HuH-7 (cell line): ENCODE data around the gene DISP3.

Experiments used
- DNase-seq: peaks from one replicate; pipeline ENCODE4 v3.0.0; 2011; ENCODE audit warnings: low spot score

The DISP3 gene, protein sequence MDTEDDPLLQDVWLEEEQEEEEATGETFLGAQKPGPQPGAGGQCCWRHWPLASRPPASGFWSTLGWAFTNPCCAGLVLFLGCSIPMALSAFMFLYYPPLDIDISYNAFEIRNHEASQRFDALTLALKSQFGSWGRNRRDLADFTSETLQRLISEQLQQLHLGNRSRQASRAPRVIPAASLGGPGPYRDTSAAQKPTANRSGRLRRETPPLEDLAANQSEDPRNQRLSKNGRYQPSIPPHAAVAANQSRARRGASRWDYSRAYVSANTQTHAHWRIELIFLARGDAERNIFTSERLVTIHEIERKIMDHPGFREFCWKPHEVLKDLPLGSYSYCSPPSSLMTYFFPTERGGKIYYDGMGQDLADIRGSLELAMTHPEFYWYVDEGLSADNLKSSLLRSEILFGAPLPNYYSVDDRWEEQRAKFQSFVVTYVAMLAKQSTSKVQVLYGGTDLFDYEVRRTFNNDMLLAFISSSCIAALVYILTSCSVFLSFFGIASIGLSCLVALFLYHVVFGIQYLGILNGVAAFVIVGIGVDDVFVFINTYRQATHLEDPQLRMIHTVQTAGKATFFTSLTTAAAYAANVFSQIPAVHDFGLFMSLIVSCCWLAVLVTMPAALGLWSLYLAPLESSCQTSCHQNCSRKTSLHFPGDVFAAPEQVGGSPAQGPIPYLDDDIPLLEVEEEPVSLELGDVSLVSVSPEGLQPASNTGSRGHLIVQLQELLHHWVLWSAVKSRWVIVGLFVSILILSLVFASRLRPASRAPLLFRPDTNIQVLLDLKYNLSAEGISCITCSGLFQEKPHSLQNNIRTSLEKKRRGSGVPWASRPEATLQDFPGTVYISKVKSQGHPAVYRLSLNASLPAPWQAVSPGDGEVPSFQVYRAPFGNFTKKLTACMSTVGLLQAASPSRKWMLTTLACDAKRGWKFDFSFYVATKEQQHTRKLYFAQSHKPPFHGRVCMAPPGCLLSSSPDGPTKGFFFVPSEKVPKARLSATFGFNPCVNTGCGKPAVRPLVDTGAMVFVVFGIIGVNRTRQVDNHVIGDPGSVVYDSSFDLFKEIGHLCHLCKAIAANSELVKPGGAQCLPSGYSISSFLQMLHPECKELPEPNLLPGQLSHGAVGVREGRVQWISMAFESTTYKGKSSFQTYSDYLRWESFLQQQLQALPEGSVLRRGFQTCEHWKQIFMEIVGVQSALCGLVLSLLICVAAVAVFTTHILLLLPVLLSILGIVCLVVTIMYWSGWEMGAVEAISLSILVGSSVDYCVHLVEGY (N-terminal part only)

DNA sequence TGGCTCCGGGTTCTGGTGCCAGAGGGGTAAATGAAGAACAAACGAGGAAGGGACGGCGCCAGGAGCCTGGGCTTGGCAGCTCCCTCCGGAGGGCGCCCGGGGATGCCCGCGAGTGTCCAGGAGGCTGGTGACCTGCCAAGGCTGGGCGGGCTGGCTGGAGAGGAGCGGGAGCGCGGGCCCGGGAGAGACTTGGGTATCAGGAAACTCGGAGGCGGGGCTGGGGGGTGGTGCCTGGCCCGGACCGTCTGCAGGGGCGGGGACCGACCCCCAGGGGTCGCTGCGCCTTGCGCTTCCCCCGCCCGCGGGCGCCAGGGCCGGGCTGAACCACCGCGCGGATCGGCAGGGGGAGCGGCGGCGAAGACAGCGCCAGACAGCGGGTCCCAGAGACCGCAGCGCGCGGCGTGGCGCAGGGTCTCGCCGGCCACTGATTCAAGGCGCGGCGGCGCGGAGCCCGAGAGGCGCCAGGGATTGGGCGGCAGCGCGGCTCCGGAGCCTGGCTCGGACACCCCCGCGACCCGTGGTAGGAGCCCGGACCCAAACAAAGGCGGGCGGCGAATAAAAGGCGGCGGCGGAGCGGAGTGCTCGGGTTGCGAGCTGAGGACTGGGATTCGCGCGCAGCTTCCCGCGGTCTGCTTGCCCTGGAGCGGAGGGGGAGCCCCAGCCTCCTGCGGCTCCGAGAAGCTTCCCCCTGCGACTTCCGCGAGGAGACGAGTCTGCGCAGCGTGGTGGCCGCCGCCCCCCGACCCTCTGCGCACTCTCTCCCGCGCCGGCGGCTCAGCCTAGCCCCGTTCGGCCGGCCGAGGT is at the start of gene DISP3:
Gene DISP3, plus strand, starts transcription at position 585 of the 804 bp plus-strand sequence. CDS start 21,838 bp downstream, outside the sequence.
- DNase-seq: peak; percentile 94

DNA sequence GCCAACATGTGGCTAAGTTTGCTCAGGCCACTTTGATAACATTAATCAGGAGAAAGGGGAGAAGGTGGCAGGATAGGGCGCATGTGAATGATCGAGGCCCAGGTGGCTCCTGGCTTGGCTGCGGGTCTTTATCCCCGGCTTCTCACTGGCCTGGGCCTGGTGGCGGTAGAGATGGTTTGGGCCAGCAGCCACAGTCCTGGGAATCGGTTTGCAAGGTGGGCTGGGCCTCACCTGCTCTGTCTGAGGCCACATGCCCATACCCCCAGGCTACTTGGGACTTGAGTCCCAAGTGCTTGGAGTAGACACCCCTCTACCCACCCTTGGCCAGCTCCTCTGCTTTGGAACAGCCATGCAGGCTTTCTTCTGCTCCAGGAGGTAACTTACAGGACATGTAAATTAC is 49.7 kb upstream of the DISP3 start:
- no peak for DNase-seq

DNA sequence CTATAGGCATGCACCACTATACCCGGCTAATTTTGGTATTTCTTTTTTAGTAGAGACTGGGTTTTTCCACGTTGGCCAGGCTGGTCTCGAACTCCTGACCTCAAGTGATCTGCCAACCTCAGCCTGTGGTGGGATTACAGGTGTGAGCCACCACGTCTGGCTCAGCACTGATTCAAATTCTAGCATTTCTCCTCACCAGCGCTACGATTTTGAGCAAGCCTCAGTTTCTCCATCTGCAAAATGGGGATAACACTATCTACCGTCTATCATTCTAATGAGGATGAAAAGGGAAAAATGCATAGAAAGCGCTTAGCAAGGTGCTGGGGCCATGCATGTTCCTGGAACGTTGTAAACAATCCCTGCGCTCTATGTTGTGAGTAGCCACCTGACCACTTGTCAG is 49.0 kb upstream of the DISP3 start:
- DNase-seq: no peak

DNA sequence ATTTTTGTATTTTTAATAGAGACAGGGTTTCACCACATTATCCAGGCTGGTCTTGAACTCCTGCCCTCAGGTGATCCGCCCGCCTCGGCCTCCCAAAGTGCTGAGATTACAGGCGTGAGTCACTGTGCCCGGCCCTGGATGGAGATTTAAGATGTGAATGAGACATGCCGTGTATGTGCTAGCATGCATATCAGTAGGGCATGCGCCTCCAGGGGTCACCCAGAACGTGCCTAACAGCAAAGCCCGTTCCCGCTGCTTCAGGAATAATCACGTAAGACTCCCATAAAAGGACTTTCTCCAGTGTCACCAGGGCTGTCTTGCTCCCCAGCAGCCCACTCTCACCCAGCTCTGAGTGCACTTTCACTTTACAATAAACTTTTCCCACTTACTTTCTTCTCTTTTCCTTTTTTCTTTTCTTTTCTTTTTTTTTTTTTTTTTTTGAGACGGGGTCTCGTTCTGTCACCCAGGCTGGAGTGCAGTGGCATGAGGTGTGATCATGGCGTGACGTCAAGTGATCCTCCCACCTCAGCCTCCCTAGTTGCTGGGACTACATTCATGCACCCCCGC is 46.9 kb upstream of the DISP3 start:
- no peak for DNase-seq

DNA sequence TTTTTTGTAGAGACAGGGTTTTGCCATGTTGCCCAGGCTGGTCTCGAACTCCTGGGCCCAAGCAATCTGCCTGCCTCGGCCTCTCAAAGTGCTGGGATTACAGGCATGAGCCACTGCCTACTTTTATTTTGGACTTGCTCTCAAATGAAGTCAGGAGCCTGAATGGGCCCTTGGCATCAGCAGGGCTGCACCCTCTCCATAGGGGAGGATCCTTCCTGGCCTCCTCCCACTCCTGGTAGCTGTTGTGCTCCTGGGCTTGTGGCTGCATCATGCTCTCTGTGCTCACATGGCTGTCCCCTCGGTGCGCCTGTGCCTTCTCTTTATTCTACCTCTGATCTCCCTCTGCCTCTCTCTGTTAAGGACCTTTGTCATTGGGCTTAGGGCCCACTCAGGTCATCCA is 46.4 kb upstream of the DISP3 start:
- DNase-seq: no peak

DNA sequence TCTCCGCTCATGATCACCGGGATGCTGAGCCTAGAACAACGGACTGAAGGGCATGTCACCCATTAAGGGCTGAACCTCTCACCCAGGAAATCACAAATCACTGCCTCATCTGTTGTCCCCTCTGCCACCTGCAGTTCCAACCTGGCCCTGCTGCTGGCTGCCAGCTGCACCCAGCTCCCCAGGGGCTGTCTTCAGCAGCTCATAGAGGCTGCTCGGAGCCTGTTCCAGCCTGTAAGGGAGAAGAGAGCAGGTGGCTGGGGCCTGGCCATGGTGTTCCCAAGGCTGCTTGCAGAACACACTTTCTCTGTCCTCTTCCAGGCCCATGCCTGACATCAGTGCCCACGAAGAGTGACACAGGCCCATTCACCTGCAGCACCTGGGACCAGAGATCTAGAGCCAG is 44.5 kb upstream of the DISP3 start:
- DNase-seq: no peak

DNA sequence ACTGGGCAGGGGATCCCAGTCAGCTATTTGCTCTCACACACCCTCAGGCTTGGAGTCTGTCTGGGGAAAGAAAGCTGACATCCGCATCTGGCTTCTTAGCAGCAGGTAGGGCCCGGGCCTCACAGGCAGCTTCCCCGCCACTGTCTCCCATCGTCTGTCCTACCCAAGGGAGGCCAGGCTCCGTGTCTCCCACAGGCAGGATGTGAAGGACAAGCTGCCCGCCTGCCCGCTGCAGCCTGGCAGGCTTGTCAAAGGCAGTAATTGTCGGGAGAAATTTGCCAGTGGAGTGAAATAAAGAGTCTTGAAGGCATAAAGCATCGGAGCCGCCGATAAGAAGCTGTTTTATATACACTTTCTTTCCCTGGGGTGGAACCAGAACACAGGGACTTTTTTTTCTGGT is 44.0 kb upstream of the DISP3 start:
- DNase-seq: no peak

DNA sequence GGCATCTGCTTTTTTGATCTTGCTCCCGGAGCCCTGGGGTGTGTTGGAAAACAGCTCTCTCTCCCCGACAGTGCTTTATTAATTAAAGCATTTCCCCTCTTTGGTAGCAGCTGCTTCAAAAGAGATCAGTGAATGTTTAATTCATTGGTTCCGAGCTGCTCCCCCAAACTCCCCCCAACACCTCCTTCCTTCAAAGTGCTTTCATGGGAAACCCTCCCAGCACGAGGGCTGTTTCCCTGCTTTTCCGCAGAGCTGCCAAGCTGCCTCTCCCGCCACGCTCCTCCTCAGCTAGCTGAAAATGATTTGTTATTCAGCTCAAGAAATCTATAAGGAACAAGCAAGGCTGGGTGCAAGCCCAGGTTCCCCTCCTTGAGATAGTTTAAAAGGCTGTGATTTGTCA is 40.0 kb upstream of the DISP3 start:
- DNase-seq: no peak

DNA sequence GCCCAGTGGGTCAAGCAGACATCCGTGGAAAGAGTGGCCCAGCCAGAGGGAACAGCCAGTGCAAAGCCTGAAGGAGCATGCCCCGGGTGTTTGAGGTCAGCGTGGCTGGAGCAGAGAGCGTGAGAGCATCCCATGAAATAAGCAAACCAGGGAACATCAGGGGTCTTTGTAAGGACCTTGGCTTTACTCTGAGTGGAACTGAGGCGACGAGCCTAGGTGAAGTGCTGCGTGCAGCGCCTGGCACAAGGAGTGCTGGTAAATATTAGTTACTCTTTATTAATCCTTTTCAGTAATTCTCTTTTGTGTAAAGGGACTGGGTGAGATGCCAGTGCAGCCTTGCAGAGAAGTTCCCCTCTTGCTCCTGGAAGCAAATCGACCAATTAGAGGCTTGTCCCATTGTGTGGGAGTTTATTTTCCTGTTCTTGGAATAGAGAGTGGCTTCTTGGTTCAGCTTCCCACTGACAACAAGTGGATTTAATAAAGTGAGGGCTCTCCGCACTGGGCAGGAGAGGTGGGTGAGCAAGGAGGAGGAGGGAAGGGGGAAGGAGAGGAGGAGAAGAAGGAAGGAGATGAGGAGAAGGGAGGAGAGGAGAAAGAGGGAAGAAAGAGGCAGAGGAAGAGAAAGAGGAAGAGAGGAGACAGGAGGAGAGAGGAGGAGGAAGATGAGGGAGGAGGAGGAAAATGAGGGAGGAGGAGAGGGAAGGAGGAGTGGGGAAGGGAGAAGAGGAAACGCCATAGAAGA is 37.6 kb upstream of the DISP3 start:
- no peak for DNase-seq

DNA sequence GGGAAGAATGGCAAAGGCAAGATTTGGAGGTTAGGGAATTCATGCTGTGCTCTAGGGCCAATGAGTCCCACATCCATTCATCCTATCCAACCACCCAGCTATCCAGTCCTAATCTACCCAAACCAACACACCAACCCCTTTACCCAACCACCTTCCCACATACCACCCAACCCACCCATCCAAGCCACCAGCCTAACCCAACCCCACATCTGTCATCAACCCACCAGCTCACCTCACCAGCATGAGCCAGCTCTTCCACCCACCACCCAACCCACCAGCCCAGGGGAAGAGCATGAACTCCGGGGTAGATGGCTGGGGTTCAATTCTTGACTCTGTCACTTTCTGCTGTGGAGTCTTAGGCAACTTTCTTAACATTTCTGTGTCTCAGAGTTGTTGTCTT is 35.9 kb upstream of the DISP3 start:
- no peak for DNase-seq

DNA sequence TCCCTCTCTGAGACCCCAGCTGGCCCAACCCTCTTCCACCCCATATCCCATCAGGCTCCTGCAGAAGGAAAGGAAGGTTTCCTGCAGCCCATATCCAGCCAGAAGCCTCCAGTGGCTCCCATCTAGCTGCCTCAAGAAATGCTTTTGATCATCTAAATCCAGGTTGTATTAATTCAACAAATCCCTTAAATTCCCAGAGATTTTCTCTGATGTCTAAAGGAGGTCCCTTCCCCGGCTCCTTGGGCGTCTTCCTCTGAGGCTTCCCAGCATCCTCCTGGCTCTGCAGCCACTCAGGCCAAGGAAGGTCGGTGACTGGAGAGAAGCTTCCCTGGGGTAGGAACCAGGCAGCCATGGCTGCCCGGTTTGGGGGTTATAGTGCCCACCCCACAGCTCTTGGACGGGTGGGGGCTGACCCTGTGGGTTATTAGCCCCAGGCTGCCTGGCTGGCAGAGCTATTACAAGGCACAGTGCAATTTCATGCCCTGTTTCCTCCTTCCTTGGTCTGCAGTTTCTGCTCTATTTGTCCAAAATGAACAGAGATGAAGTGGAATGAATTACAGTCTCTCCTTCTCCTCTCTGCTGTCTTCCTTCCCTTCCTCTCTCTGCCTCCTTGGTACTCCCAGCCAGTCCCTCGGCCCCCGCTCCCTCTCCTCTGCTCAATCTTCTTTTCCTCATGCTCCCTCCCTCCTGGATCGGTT is 34.8 kb upstream of the DISP3 start:
- DNase-seq: no peak

DNA sequence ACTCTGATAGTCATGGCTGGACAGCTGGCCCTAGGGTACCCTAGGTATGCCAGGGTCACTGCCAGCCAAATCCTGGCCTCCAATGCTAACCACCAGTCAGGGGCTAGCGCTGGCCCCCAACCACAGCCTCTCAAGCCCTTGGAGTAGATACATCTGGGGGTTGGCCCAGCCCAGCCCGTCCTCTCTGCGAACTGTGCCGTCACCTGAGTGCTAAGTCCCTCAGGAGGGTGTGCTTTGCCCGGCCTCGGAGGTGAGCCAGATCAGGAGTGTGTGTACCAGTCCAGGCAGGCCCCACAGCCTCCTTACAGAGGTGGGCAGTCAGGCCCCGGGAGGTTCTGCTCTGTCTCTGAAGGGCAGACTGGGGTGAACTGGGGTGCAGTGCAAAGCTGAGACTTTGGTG is 34.0 kb upstream of the DISP3 start:
- DNase-seq: no peak

DNA sequence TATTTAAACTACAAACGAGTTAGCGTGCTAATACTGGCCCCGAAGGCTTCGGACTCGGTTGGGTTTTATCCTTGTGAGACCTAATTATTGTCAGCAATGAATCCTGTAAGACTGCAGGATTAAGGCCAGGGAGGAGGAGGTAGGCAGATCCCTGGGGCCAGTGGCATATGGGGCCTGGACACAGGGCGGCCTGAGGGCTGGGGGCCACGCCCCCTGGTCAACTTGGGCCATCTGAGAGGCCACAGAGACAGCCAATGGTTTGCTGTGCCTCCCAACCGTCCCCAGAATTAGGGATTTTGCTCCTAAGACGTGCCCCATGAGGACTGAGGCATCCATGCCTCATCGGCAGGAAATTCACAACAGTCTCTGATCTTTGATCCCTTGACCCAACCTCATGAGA is 31.1 kb upstream of the DISP3 start:
- no peak for DNase-seq

DNA sequence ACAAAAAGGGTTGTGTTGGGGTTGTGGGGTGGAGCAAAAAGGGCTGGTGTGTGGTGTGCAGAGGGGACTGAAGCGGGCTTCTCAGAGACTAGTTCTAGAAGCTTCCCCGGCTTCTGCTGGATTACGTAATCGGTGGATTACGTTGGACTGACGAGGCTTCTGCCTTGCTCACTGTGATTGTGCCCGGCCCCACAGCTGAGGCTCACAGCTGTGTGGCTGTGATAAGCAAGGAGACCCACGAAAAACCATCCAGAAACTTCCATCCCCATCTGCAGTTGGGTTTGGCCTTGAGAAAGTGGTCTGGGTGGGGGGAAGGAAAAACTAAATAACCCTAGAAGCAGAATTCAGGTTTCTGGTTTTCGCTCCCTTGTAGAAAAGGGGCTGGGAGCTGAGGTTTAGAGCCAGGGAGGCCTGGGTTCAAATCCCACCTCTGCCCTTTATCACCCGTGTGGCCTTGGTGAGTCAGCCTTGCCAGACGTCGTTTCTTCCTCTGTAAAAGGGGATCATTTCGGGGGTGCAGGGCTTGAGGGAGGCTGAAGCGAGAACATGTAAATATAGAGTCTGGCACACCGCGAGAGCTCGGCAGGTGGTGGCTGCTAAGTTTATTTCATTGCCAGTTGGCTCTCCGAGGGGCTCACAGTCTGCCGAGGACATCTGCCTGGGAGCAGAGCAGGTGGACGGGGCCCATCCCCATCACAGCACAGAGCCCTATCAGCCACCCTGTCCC is 30.4 kb upstream of the DISP3 start:
- no peak for DNase-seq

DNA sequence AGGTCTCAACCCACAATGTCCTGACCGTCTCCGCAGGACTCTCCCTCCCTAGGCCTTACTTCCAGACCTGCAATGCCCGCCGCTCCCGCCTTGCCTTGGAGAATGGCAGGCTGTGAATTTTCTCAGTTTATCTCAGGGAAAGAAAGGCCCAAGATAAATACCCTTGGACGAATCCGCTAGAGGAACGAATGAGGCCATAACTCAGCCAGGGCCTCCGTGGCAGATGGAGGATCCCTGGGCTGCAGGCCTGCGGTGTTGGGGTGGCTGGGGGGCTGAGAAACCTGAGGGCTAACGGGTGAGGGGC is 29.9 kb upstream of the DISP3 start:
- no peak for DNase-seq

DNA sequence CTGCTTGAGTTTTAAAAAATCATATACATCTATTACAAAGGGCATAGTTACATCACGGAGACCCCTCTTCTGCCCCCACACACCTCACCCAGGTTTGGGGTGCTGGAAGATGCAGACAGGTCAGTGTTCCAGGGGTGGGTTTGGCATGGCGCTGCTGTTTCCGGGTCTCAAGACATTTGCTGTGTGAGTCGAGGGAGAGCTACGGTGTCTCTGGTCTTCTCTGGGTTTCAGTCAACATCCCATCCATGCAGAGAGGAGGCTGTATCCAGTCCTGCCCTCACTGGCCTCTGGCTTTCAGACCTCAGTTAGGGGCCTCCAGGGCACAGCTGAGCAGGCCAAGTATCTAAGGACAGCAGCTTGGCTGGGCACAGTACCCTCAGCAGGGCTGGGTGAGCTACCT is 28.6 kb upstream of the DISP3 start:
- no peak for DNase-seq

DNA sequence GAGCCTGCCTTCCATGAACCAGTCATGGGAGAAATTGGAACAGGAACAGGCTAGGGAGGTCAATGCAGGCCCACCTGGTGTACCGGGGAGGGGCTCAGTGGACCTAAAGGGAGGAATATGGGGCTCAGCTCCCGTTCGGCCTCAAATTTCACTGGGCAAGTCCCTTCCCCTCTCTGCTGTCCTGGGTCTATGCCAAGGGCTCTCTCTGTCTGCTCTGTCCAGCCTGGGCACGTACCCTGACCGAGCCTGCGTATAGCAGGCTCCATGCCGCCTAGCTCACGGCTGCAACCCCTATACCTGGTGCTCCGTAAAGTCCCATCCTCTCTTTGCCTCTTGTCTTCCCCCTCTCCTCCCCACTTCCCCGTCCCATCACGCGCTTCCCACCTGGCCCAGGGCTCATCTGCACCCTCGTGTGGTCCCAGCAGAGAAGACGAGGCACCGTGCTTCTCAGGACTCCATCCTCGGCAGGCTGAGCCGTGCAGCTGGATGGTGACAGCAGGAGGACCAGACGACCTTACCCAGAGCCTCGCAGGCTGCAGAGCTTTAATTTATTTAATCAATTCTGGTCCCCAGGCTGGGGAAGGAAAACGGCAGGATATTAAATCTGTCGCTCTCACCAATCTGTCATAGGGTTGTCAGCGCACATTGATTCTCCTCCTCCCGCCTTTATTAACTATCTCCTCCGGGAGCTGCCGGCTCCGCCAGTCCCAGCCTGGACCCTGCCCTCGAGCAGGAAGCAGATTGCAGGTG is 25.0 kb upstream of the DISP3 start:
- no peak for DNase-seq

DNA sequence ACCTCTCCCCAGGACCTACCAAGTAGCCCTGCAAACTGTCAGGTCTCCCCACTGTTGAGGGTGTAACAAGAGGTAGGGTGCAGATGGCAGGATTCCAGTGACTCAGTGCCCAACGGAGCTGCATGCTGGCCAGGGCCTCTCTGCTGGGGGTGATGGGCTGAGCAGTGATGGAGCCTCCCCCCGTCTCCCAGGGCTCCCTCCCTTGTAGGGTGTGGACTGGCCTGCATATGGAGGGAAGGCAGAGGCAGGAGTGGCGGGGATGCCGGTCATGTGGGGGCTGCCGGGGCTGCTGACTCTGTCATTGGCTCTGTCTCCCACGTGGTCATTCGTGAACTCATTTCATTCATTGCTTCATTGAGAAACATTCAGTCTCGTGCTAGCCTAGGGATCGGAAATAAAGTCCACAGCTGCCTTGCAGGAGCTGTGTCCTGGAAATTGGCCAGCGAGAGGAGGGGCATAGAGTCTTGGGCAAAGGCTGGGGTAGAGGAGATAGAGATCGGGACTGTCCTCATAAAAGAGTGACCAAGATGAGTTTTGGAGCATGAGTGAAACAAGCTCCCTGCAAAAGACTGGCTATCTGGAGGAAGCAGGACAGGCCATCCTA is 22.9 kb upstream of the DISP3 start:
- no peak for DNase-seq
